GM19035 (cell line): ENCODE results near the gene PRR5.
"Not testable (repeated sequence)": the region's sequence is repeated elsewhere in the genome, so short reads cannot be mapped to it uniquely, and the experiment has no call there.

Experiments
- ATAC-seq: cut with Tn5 transposase; IDR thresholded peaks from one replicate; pipeline ENCODE4 v1.9.1; 2021; ENCODE audit not compliant: unreplicated experiment

The PRR5 gene, protein sequence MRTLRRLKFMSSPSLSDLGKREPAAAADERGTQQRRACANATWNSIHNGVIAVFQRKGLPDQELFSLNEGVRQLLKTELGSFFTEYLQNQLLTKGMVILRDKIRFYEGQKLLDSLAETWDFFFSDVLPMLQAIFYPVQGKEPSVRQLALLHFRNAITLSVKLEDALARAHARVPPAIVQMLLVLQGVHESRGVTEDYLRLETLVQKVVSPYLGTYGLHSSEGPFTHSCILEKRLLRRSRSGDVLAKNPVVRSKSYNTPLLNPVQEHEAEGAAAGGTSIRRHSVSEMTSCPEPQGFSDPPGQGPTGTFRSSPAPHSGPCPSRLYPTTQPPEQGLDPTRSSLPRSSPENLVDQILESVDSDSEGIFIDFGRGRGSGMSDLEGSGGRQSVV

DNA sequence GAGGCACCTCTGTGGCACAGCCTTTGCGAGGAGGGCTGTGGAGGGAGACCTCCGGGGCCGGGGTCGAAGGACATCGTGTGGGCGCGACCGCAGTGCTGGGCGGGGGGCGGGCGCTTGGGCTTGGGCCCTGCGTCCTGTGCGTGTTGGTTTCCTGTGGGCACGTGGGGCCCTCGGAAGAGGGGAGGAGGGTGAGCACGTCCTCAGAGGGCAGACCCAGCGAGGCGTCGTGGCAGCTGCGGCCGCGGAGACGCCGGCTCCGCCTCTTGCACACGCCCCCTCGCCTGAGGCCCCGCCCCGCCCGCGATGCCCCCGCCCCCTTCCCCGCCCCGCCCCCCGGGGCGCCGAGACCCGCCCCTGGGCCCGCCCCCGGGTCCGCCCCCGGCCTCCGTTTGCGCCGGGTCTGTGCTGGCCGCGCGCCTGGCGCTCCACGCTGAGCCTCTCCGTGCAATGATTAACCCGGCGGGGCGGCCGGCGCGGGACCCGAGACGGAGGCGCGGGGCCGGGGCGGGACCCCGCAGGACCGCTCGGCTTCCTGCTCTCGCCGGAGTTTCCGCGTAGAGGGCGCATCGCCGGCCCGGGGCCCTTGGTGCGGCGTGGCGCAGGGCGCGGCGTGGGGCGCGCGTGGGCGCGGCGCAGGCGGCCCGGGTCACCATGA is at the start of gene PRR5:
Gene PRR5, plus strand, starts transcription at position 381 of the 655 bp plus-strand sequence. Its CDS starts 271 bp downstream, at position 652.
- peak; percentile 72 for ATAC-seq

DNA sequence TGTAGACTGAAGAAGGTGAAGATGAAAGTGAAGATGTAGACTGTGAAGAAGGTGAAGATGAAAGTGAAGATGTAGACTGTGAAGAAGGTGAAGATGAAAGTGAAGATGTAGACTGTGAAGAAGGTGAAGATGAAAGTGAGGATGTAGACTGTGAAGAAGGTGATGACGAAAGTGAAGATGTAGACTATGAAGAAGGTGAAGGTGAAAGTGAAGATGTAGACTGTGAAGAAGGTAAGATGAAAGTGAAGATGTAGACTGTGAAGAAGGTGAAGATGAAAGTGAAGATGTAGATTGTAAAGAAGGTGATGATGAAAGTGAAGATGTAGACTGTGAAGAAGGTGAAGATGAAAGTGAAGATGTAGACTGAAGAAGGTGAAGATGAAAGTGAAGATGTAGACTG is 49.1 kb upstream of the PRR5 start:
- ATAC-seq: not testable (repeated sequence)

DNA sequence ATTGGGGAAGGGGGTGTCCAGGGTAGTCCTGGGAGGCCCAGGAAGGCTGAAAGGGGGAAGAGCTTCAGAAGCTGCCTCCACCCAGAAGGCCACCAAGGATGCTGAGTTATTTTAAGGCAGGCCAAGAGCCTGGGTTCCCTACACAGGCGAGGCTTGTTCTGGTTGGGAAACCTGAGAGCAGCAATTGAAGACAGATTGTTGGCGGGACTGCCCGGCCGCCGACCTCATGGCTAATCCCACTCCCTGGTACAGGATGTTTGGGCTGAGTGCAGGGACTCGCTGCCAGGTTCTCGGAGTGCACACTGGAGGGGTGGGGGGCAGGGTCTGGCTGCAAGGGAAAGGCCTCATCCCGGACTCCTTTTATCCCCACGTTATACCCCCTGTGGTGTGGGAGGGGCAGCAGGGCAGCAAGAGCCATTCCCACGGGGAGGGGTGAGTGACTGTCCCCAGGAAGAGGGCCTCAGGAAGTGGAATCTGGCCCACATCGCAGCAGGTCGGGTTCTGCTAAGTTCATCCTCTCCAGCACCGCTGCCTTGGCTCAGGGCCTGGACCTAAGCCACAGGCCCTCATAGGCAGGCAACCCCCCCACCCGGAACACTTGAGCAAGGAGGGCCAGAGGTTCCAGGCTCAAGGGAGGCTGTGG is 43.6 kb upstream of the PRR5 start:
- ATAC-seq: no peak

DNA sequence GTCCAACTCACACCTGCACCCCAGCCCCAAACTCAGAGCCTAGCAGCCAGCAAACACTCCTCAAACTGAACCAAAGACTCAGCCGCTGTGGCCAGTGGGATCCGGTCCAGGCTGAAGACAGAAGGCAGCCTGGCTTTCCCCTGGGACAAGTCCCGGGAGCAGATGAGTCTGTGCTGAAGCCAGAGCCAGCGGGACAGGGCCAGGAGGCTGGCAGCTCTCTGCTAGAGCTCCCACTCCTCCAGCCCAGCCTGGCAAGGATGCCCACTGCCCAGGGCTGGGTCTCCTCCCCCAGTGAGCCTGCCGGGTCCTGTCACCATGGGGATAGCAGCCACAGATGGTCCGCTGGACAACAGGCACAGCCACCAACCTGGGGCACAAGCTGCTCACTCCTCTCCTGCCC is 42.9 kb upstream of the PRR5 start:
- no peak for ATAC-seq

DNA sequence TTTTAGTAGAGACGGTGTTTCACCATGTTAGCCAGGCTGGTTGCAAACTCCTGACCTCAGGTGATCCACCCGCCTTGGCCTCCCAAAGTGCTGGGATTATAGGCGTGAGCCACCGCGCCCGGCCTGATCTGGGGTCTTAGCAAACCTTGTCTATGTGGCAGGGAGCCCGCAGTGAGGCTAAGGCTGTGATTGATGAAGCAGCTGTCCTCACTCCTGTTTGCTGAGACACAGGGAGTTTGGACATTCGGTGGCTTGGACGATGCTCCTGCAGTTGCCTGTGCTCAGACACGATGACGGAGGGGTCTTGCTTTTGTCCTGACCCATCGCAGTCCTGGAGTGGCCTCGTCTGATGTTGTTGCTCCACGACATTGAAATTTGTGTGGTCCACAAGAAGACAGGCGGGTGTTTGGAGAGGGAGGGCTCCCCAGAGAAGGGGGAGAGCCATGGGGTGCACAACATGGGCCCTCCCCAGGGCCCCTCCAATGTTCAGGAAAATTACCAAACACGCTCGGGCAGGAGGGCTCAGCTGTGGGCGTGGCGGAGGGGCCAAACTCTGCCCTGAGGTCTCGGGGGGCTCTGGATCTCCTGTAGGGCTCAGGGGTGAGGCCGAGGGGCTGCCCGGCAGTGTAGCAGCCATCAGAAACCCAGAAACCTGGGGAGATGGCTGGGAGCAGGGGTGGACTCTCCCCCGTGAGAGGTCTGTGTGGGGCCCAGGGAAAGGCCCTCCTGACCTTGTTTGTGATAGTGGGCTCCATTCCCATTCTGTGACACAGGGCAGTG is 41.8 kb upstream of the PRR5 start:
- no peak for ATAC-seq

DNA sequence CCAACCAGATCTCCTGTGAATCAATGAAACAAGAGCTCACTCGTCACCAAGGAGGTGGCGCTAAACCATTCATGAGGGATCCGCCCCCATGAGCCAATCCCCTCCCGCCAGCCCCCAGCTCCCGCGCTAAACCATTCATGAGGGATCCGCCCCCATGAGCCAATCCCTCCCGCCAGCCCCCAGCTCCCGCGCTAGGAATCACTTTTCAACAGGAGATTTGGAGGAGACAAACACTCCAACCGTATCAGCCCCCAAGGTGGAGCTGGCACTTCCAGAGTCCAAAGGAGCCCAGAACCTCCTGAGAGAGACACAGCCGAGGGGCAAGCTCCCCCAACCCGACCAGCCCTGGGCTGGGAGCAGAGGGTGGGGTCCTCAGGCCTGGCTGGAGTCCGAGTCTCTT is 40.9 kb upstream of the PRR5 start:
- no peak for ATAC-seq

DNA sequence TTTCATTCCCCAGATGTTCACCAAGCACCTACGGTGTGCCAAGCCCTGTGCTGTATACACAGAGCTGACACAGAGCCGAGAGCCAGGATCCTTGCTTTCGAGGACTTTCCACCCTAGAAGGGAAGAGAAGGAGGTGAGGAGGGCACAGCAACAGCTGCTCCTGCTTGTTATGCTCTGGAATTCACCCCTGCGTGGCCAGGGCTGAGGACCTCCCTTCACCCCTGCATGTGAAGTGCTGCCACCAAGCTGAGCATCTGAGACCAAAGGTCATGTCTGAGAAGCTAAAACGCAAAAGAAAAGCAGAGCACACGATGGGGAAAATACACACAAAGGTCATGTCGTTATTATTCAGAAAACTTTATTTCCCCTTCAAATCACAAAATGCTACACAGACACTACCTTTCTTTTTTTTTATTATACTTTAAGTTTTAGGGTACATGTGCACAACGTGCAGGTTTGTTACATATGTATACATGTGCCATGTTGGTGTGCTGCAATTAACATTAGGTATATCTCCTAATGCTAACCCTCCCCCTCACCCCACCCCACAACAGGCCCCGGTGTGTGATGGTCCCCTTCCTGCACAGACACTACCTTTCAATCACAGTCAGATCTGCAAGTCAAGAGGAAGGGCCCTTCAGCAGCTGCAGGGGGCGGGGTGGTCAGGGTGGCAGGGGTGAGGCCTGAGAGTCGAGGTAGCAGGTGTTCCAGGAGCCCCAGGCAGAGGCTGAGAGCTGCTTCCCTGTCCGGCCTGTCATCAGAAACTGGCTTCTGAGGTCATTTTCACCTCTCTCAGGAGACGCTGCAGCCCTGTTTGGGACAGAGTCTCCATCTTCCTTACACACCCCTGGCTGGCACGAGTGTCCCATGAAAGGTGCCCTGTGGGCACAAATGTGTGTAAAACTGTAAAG is 40.1 kb upstream of the PRR5 start:
- no peak for ATAC-seq

DNA sequence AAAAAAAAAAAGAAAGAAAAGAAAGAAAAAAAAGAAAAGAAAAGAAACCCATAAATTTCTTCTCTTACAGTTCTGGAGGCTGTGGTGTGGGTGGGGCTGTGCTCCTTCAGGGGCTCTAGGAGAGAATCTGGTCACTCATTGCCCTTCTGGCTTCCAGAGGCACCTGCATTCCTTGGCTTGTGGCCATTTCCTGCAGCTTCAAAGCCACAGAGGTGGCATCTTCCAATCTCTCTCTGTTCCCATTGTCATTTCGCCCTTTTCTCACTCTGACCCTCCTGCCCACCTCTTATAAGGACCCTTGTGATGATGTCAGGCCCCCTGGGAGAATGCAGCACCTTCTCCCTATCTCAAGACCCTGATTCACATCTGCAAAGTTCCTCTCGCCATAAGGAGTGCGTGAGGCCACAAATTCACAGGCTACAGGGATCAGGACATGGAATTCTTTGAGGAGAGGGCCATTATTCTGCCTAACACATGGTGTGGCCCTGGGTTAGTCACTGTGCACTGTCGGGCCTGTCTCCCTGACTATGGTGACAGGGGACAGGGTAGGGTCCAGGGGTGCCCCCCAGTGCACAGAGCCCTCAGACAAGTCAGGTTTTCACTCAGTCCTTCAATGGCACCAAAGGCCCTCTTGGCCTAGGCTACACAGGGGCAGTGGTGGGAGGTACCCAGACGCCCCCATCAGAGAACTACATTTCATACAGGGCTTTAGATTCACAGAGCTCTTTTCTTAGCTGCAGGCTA is 38.6 kb upstream of the PRR5 start:
- no peak for ATAC-seq

DNA sequence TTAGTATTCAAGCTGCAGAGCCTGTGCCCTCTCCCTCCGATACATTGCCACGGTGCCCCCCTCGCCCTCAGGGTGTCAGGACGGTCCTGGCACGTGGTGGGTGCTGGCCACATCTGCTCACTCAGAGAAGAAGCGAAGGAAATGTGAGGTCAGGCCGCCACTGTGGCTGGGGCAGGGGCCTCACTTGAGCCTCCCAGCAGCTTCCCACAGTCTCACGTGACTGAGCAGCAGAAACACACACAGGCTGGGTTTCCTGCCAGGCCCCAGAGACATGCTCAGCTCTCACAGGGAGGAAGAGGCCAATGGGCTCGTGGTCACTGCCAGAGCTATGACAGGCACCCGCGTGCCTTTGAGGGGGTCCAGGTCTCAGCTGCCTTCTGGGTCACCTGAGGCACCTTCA is 37.9 kb upstream of the PRR5 start:
- no peak for ATAC-seq

DNA sequence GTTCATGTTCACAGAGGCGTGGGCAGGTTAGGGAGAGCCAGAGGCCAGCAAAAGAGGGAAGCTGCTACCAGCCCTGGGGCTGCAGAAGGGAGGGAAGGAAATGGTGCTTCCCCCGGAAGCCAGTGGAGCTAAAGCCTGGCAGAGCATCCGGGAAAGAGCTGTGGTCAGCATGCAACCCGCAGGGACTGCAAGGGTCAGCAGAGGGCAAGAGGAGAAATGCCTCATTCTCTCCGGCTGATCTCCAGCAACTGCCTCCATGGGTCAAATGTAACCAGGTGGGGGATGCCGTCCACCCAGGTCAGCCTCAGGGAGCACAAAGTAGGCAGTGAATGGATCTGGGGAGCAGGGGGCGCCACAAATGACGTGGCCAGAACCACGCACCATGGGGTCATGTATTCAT is 36.9 kb upstream of the PRR5 start:
- no peak for ATAC-seq

DNA sequence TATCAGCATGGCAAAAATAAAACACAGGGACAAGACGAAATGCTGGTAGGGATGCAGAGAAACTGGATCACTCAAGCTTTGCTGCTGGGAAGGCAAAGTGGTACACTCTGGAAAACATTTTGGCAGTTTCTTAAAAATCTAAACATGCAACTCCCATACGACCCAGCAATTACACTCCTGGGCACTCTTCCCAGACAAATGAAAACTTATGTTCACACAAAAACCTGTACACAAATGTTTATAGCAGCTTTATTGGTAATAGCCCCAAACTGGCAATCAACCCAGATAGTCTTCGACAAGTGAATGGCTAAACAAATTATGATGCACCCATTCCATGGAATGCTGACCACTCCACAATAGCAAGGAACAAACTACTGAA is 35.8 kb upstream of the PRR5 start:
- ATAC-seq: no peak

DNA sequence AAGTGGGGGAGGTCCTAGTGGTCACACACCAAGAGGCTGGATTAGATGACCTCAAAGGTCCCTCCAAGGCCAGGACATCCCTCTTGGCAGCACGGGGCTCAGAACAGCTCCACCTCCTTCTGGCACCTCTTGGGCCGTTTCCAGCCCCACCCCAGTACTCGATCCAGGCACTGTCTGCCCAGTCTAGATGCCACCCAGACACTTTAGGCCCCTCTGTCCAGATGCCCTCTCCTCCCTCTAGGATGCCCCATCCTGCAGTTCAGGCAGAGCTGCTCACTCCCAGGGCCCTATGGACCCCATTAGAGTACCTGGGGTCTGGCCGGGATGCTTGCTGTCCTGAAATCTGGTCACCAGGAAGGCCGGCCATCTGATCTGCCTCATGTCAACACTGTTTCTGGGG is 34.7 kb upstream of the PRR5 start:
- no peak for ATAC-seq

DNA sequence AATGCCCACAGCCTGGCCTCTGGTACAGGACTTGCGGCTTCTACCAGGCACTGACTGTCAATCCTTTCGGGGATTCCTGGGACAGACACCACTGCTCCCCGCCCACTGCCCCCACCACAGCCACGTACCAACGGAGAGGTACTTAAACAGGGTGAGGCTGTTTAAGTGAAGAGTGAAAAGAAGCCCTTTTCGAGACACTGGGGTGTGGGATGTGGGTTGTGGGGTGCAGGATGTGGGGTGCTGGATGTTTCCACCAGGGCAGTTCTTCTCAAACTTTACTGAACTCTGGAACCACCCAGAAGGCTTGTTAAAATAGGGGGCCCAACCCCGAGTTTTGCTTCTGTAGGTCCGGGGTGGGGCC is 34.2 kb upstream of the PRR5 start:
- no peak for ATAC-seq

DNA sequence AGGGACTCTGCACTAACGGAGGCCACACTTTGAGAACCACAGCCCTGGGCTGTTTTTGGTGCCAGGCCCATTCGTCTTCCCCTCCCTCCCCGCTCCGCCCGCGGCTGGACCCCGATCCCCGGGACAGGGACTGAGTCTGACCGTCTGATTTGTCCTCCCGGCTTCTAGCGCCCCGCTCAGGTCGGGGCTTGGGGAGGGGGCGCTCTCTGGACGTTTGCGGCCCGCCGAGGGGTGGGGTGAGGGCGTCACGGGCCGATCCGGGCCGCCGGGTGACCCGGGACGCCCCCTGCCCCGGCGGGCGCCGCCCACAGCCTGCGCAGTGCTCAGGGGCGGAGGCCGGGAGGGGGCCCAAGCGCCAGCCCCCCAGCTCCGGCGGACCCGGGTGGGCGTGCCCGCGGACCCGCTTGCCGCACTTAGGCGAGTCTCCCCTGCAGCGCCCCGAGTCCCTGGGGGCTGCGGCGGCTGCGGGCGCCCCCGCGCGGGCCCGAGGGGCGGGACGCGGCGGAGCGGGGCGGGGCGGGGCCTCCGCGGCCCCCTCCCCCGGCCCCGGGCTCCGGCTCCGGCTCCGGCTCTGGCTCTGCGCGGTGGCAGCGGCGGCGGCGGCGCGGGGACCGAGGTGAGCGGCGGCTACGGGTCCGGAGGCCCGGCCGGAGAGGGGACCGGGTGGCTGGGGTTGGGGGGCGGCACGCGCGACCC is 33.7 kb upstream of the PRR5 start:
- no peak for ATAC-seq

DNA sequence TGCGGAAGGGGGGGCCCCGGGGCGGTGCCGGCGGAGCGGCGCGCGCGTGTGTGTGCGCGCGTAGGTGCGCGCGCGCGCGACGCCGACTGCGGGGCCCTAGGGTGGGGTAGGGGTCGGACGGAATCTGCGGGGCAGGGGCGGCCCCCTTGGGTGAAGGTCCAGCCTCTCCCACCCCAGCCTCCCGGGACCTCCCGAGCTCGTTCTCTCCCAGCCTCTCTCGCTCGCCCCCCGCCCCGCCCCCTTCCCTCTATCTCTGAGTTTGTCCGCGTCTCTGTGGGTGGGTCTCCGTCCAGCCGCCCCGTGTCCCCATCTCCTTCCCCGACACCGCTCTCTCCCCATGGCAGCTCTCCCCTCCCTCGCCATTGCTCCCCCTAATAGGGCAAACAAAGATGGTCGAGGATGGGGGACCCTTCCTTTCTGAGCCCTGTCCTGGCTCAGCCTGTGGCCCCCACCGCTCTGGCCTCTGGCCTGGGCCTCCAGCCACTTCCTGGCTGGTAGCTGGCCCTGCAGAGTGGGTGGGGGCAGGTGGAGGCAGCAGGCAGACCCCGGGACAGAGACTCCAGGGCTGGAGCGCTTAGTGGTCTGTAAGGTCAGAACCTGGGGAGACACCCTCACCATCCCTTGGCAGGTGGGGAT is 33.0 kb upstream of the PRR5 start:
- no peak for ATAC-seq

DNA sequence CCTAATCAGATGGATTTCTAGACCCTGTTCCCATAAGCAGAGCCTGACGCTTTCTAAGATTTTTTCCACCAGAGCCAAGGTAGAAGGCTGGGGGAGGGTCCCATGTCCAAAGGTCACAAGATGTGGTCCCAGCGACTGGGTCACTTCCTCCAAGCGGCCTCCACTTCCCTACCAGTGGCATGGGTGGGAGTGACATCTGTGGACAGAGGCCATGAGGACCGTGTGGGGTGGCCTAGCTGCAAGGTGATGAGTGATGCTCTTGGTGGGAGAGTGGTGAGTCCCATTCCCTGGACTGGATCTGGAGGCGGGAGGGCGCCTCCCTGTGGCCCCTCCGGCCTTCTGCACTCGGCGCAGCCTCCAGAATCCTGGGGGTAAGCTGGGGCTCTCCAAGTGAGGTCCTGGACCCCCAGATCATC is 32.4 kb upstream of the PRR5 start:
- no peak for ATAC-seq

DNA sequence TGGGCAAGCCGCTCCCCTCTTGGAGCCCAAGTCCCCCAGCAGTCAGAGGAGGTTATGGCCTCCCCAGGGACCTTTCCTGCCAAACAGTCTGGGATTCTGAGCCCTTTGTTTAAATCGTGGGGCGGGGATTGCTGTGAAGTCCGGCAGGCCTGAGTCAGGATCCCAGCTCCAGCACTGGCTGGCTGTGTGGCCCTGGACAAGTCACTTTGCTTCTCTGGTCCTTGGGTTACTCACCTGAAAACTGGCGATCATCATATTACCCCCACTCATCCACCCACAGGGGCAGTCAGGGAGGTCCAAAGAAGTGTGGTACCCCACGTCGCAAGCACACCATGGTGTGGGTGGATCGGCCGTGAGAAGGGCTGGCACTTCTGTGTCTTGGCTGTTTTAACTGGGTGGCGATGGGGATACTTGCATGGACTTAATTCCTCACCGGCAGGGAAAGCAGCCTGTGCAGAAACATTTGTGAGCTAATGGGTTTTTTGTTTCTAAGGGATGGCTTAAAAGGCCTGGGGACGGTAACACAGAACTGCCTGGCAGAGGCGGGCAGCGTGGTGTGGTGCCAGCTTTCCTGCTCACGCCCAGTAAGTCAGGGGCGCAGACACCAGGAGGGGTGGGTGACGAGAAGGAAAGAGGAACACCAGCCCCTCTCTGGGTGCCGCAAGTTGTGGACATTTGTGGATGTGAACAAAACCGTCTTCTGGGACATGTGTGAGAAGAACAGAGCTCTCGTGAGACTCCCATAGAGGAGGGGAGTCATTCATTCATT is 31.6 kb upstream of the PRR5 start:
- ATAC-seq: no peak

DNA sequence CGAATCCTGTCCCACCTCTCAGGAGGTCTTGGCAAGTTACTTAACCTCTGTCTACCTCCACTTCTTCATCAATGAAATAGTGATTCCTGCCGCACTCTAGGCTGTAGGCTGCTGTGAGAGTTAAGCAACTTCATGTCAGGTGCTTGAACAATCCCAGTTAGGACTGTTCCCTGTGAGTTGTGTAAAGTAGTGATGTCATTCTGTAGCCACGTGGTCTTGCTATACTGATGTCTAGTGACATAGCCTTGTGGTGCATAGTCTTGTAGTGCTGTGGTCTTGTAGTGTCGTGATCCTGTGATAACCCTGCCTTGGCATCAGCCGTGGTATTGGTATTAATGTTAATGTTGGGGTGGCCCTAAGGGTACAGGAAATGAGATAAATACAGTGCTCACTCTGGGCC is 30.3 kb upstream of the PRR5 start:
- no peak for ATAC-seq
